GM20000 (cell line): ENCODE data around the gene BICD2.

Source experiments
- DNase-seq: peaks from one replicate; pipeline ENCODE4 v3.0.0; 2012; ENCODE audit warnings: low spot score
- CTCF ChIP-seq: IDR thresholded peaks from 2 replicates; pipeline ENCODE4 v1.5.1; 2012; ENCODE audit warnings: mild to moderate bottlenecking, control low read depth; ENCODE audit errors: extremely low read depth, missing control alignments

BICD2 gene

GRCh38 chr9:92666236-92666635 is 98.4 kb downstream of the BICD2 start:
- no peak for TF ChIP-seq CTCF
- no peak for DNase-seq

- TF ChIP-seq CTCF, result no peak
Measured at GRCh38 chr9:92665836-92666235, 98.8 kb downstream of the BICD2 start.

GRCh38 chr9:92664394-92665152 is 100.1 kb downstream of the BICD2 start:
- TF ChIP-seq CTCF, result no peak
- peak; percentile 44 for DNase-seq

More at GRCh38 chr9:92665836-92666235, 98.8 kb downstream of the BICD2 start:
- DNase-seq, result no peak

- TF ChIP-seq CTCF, result no peak
- no peak for DNase-seq
Measured at GRCh38 chr9:92663951-92664350, 100.7 kb downstream of the BICD2 start.

GRCh38 chr9:92663126-92663525 is 101.5 kb downstream of the BICD2 start:
- no peak for DNase-seq
- TF ChIP-seq CTCF, result no peak

- TF ChIP-seq CTCF, result no peak
- no peak for DNase-seq
Measured at GRCh38 chr9:92661743-92662142, 102.9 kb downstream of the BICD2 start.
